Cardiac fibroblast (primary cell): ENCODE measurements around the gene DCHS1.

Source experiments
- DNase-seq, 2 donors: peaks; one replicate each; pipeline versions ENCODE4 v3.0.0 to v3.0.0-alpha.2; 2010; ENCODE audit warnings: low read depth in 2 of 2
- H3K4me3 ChIP-seq, 2 donors: replicated peaks in 1 of 2; 1 replicate in 1 of 2; 2 replicates in 1 of 2; pipeline ENCODE4 v1.5.1; 2011; ENCODE audit warnings: low read depth in 2 of 2, low read length in 2 of 2, mild to moderate bottlenecking in 2 of 2, moderate library complexity in 1 of 2
- CTCF ChIP-seq: IDR thresholded peaks from one replicate; pipeline ENCODE4 v1.5.1; 2011; ENCODE audit warnings: low read depth, mild to moderate bottlenecking, low read length, inconsistent platforms

The DCHS1 gene

GRCh38 chr11:6619004-6619745 is 36.4 kb downstream of the DCHS1 start, which contains the start of gene TPP1:
TPP1 (minus strand) TSS chr11:6619422; CDS start chr11:6619400, 22 bp downstream.
- peak; percentile 96 for DNase-seq
- TF ChIP-seq CTCF, result no peak
- H3K4me3 ChIP-seq, result peak within 1 kb of the TSS; percentile 74 to 86

GRCh38 chr11:6618117-6619003 is 37.2 kb downstream of the DCHS1 start:
- TF ChIP-seq CTCF, result no peak
- peak overlapping the region; percentile 74 to 86 for H3K4me3 ChIP-seq
- DNase-seq, result peak; percentile 65 to 89

GRCh38 chr11:6617315-6617781 is 38.3 kb downstream of the DCHS1 start:
- DNase-seq, result peak in 1 of 2 donors; percentile 52
- no peak for TF ChIP-seq CTCF
- H3K4me3 ChIP-seq, result peak overlapping the region in 1 of 2 donors; percentile 86

- no peak for TF ChIP-seq CTCF
- no peak overlapping the region for H3K4me3 ChIP-seq
Measured at GRCh38 chr11:6616596-6617250, 38.9 kb downstream of the DCHS1 start.

GRCh38 chr11:6615882-6616585 is 39.6 kb downstream of the DCHS1 start:
- TF ChIP-seq CTCF, result no peak
- DNase-seq, result peak in 1 of 2 donors; percentile 48
- H3K4me3 ChIP-seq, result no peak overlapping the region

More at GRCh38 chr11:6616596-6617250, 38.9 kb downstream of the DCHS1 start:
- DNase-seq, result no peak

GRCh38 chr11:6615046-6615445 is 40.6 kb downstream of the DCHS1 start:
- no peak for DNase-seq
- TF ChIP-seq CTCF, result no peak
- H3K4me3 ChIP-seq, result no peak overlapping the region
